Mucosa of descending colon (tissue), 3 donors: Measurements from ENCODE around the gene CPB1. TPM values are rescaled to one million over a fixed set of nuclear protein-coding genes. Genes with fewer than 3 reads are reported as not detected.

Experiments
- ATAC-seq: fragments of 200-7000 bp; cut with Tn5 transposase; one replicate; pipeline ENCODE4 v1.9.1; 2020; ENCODE audit warnings: mild to moderate bottlenecking, moderate library complexity
- DNase-seq, 3 donors: peaks; one replicate each; pipeline ENCODE4 v3.0.0-alpha.2; 2020
- H3K36me3 ChIP-seq: fragments of 200-600 bp; one replicate; pipeline ENCODE4 v1.8.0; 2021; ENCODE audit warnings: low read depth, mild to moderate bottlenecking
- H3K4me1 ChIP-seq: fragments of 200-600 bp; one replicate; pipeline ENCODE4 v1.8.0; 2021; ENCODE audit warnings: low read depth, mild to moderate bottlenecking
- H3K4me3 ChIP-seq: fragments of 200-600 bp; one replicate; pipeline ENCODE4 v1.8.0; 2021; ENCODE audit warnings: mild to moderate bottlenecking
- H3K9me3 ChIP-seq: fragments of 200-600 bp; one replicate; pipeline ENCODE4 v1.8.0; 2021; ENCODE audit warnings: mild to moderate bottlenecking
- CTCF ChIP-seq: fragments of 200-600 bp; IDR thresholded peaks from one replicate; pipeline ENCODE4 v1.8.0; 2022; ENCODE audit warnings: antibody characterized with exemption, mild to moderate bottlenecking
- intact Hi-C, 2 donors: fragments of 100-400 bp; cut with DNase I in 1 of 2; cut with micrococcal nuclease in 1 of 2; formaldehyde crosslinking; loops; one replicate each; pipeline versions ENCODE4 v1.11.0 to v1.11.1; 2022; cut with DNase I, micrococcal nuclease
- total RNA-seq, 3 donors: library from RNA; stranded (reverse); fragmentation: NEBNext Ultra II Directional in 2 of 3; extraction: Animal tissue kit (Norgen Biotek cat#: 25700) in 2 of 3; gene quantifications; one replicate each; pipeline versions ENCODE4 v1.2.1 to v1.2.4, GENCODE V29; 2021 to 2023
- donor health status: DM: no; HTN: no; CAD: no; lungs with moderate emphysema.
- donor health status: DM: no; HTN: no; CAD: no.
- donor health status: DM: no; HTN: yes; CAD: no.

CPB1 gene
- total RNA-seq, 3 donors from 2014 or later, result 0.70 to 0.92 TPM; not detected in 1

GRCh38 chr3:148800414-148800813, 27.2 kb upstream of the CPB1 start:
- intact Hi-C loops, result no loop called here
- no peaks in the 10 kb centered on the region for H3K9me3 ChIP-seq
- no peak for DNase-seq
- no peak overlapping the region for H3K4me3 ChIP-seq
- H3K36me3 ChIP-seq, result no peaks in the 10 kb centered on the region
- TF ChIP-seq CTCF, result no peak
- no peaks in the 10 kb centered on the region for H3K4me1 ChIP-seq
- no peak for ATAC-seq

GRCh38 chr3:148809835-148810234, 17.8 kb upstream of the CPB1 start:
- intact Hi-C loops, result no loop called here
- ATAC-seq (no peak), DNase-seq (no peak)
- H3K36me3 ChIP-seq, result no peaks in the 10 kb centered on the region
- no peak for TF ChIP-seq CTCF
- no peak overlapping the region for H3K4me3 ChIP-seq
- H3K9me3 ChIP-seq, result no peaks in the 10 kb centered on the region
- no peaks in the 10 kb centered on the region for H3K4me1 ChIP-seq

GRCh38 chr3:148815316-148816110, 12.1 kb upstream of the CPB1 start:
- intact Hi-C loops, result no loop called here
- ATAC-seq (no peak), DNase-seq (no peak)
- H3K4me3 ChIP-seq, result no peak overlapping the region
- no peaks in the 10 kb centered on the region for H3K4me1 ChIP-seq
- no peaks in the 10 kb centered on the region for H3K36me3 ChIP-seq
- no peak for TF ChIP-seq CTCF
- no peaks in the 10 kb centered on the region for H3K9me3 ChIP-seq

GRCh38 chr3:148816427-148816826, 11.2 kb upstream of the CPB1 start:
- H3K36me3 ChIP-seq, result no peaks in the 10 kb centered on the region
- no peaks in the 10 kb centered on the region for H3K4me1 ChIP-seq
- intact Hi-C loops, result no loop called here
- H3K9me3 ChIP-seq, result no peaks in the 10 kb centered on the region
- no peak overlapping the region for H3K4me3 ChIP-seq
- TF ChIP-seq CTCF, result no peak
- ATAC-seq (no peak), DNase-seq (no peak)

- Histone ChIP-seq H3K4me1 (no peaks in the 10 kb centered on the region), H3K9me3 (no peaks in the 10 kb centered on the region), H3K36me3 (no peaks in the 10 kb centered on the region), H3K4me3 (no peak overlapping the region)
- no peak for DNase-seq
- ATAC-seq, result no peak
- intact Hi-C loops, result no loop called here
- no peak for TF ChIP-seq CTCF
Measured at GRCh38 chr3:148816981-148817525, 10.6 kb upstream of the CPB1 start.
